NCI-H1092 treated with DMSO at 0.1 percent for 48 hours (cell line): ENCODE results near the gene KPNA5.
A peak's percentile ranks its signal among the peaks of the same experiment; 100 is the strongest.
"Not testable (repeated sequence)": the region's sequence is repeated elsewhere in the genome, so short reads cannot be mapped to it uniquely, and the experiment has no call there.

Source experiments
- DNase-seq: peaks from one replicate; lab custom pipeline; 2025; lab: John Stamatoyannopoulos, UW

KPNA5 gene

GRCh38 chr6:116703888-116704287 is 22.9 kb downstream of the KPNA5 start:
- not testable (repeated sequence) for DNase-seq

GRCh38 chr6:116705917-116706316 is 24.9 kb downstream of the KPNA5 start:
- no peak for DNase-seq

- DNase-seq: no peak
These were observed 33.3 kb downstream of the KPNA5 start for GRCh38 chr6:116714296-116714695.

- DNase-seq: no peak
These were observed 33.8 kb downstream of the KPNA5 start for GRCh38 chr6:116714761-116715160.

GRCh38 chr6:116726947-116727346 is 45.9 kb downstream of the KPNA5 start:
- no peak for DNase-seq

- DNase-seq: no peak
These were observed 49.5 kb downstream of the KPNA5 start for GRCh38 chr6:116730513-116730912.

GRCh38 chr6:116737004-116737403 is 56.0 kb downstream of the KPNA5 start:
- no peak for DNase-seq

- DNase-seq: not testable (repeated sequence)
These were observed 59.5 kb downstream of the KPNA5 start for GRCh38 chr6:116740486-116740885.

GRCh38 chr6:116741571-116741970 is 60.6 kb downstream of the KPNA5 start:
- DNase-seq: no peak

- DNase-seq: no peak
These were observed 64.2 kb downstream of the KPNA5 start for GRCh38 chr6:116745176-116745575.

- no peak for DNase-seq
These were observed 80.8 kb downstream of the KPNA5 start for GRCh38 chr6:116761779-116762178.

GRCh38 chr6:116762235-116762634 is 81.2 kb downstream of the KPNA5 start:
- no peak for DNase-seq

GRCh38 chr6:116763048-116763447 is 82.0 kb downstream of the KPNA5 start:
- DNase-seq: no peak

- no peak for DNase-seq
These were observed 83.1 kb downstream of the KPNA5 start for GRCh38 chr6:116763906-116764628.

- DNase-seq: no peak
These were observed 83.6 kb downstream of the KPNA5 start for GRCh38 chr6:116764629-116764960.

- no peak for DNase-seq
These were observed 84.2 kb downstream of the KPNA5 start, which contains the start of gene FAM162B for GRCh38 chr6:116764961-116765841. Gene FAM162B, minus strand, starts transcription at chr6:116765719. Its CDS starts 143 bp downstream, at chr6:116765576.

GRCh38 chr6:116766506-116767176 is 85.6 kb downstream of the KPNA5 start:
- no peak for DNase-seq

GRCh38 chr6:116767715-116768114 is 86.7 kb downstream of the KPNA5 start:
- no peak for DNase-seq

- DNase-seq: no peak
These were observed 91.4 kb downstream of the KPNA5 start for GRCh38 chr6:116772450-116772849.

- no peak for DNase-seq
These were observed 92.9 kb downstream of the KPNA5 start for GRCh38 chr6:116773886-116774285.

- DNase-seq: peak; percentile 17
These were observed 98.7 kb downstream of the KPNA5 start for GRCh38 chr6:116779573-116780164.

- no peak for DNase-seq
These were observed 102.8 kb downstream of the KPNA5 start for GRCh38 chr6:116783852-116784251.
